Choroid plexus epithelial cell (primary cell): Measurements from ENCODE around the gene GNAQ.

ENCODE experiments used
- DNase-seq: peaks from one replicate; pipeline ENCODE4 v3.0.0-alpha.2; 2010; ENCODE audit warnings: low read depth
- H3K4me3 ChIP-seq: 2 replicates; pipeline ENCODE4 v1.5.1; 2011; ENCODE audit warnings: low read depth, mild to moderate bottlenecking, control low read depth, low read length, moderate library complexity
- TF ChIP-seq, protein P1 (sequence below): conservative IDR thresholded peaks from 2 replicates; pipeline ENCODE4 v1.5.1; 2011; ENCODE audit warnings: low read depth, mild to moderate bottlenecking, control low read depth, inconsistent platforms, low read length, moderate library complexity

GNAQ gene

DNA sequence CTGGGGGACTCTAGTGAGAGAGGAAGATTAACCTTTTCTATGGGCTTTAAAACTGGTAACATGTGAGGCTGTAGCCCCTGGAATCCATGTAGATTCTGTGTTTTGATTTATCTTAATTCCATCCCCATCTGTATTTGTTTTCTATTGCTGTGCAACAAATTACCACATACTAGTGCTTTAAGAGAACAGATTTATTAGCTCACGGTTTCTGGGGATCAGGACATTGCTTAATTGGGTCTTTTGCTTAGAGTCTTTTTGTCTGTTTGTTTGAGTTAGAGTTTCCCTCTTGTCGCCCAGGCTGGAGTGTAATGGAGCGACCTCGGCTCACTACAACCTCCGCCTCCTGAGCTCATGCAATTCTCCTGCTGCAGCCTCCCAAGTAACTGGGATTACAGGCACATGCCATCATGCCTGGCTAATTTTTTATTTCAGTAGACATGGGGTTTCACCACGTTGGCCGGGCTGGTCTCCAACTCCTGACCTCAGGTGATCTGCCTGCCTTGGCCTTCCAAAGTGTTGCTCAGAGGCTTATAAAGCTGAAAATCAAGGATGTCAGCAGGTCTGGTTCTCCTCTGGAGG is 353.6 kb downstream of the GNAQ start:
- TF ChIP-seq, protein P1, sequence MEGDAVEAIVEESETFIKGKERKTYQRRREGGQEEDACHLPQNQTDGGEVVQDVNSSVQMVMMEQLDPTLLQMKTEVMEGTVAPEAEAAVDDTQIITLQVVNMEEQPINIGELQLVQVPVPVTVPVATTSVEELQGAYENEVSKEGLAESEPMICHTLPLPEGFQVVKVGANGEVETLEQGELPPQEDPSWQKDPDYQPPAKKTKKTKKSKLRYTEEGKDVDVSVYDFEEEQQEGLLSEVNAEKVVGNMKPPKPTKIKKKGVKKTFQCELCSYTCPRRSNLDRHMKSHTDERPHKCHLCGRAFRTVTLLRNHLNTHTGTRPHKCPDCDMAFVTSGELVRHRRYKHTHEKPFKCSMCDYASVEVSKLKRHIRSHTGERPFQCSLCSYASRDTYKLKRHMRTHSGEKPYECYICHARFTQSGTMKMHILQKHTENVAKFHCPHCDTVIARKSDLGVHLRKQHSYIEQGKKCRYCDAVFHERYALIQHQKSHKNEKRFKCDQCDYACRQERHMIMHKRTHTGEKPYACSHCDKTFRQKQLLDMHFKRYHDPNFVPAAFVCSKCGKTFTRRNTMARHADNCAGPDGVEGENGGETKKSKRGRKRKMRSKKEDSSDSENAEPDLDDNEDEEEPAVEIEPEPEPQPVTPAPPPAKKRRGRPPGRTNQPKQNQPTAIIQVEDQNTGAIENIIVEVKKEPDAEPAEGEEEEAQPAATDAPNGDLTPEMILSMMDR = no peak
- H3K4me3 ChIP-seq = no peak overlapping the region
- DNase-seq = no peak

DNA sequence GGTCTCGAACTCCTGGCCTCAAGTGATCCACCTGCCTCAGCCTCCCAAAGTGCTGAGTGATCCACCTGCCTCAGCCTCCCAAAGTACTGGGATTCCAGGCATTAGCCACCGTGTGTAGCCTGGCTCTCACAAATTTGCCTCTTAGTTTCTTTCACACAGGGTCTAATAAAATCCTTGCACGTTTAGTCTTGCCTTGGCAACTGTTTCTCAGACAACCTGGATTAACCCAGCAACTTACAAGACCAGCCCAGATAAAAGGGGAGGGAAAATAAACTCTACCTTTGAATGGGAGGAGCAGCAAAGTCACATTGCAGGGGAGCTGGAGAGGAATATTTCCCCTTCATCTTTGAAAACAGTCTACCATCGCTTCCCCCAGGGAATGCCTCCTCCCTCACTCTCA is 354.2 kb downstream of the GNAQ start:
- TF ChIP-seq, protein P1 = no peak
- no peak overlapping the region for H3K4me3 ChIP-seq
- no peak for DNase-seq

DNA sequence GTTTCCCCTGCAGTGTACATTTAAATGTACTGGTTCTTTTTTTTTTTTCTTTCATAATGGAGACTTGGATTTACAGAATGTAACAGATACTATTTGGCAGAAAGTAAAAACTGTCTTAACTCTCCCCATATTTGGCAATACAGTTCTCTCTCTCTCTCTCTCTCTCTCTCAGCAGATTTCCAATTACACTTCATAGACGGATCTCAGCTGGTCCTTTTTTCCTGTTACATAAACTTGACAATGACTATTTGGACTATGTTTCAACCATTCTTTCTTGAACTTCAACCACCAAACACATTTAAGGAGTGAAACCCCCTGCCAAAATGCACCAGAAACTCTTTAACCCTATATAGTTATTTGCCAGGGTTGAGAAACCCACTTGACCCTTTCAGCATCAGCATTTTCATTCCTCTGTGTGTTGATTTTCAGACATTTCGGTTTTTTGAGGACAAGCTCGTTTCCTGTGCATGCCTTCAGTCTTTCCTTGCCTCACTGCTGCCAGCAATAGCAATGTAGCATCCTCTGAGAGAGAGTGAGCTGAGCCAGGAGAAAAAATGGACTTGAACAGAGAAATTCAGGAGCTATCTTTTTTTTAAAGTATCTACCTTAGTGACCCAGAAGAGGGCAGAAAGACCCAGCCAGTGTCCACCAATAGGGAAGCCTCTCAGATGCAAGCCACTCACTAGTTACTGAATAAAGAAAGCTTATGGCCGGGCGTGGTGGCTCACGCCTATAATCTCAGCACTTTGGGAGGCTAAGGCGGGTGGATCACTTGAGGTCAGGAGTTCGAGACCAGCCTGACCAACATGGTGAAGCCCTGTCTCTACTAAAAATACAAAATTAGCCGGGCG is 357.4 kb downstream of the GNAQ start:
- DNase-seq = peak; percentile 39
- H3K4me3 ChIP-seq = no peak overlapping the region
- TF ChIP-seq, protein P1 = no peak

DNA sequence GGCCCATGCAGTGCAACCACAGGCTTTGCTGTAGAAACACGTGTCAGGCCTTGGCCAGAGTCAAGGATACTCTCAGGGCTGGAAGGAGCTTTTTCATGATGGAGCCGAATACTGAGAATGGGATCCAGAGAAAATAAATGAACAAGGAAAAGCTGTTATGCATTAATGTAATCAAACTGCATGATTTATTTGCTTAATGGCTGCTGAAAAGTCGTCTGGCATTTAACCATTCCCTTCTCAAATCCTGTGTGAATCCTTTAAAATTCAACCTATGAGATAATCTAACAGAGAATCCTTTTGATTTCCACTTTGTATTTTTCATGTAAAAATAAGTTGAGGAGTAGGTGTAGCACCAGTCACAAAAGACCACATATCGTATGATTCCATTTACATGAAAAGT is 359.4 kb downstream of the GNAQ start:
- H3K4me3 ChIP-seq = no peak overlapping the region
- DNase-seq = no peak
- TF ChIP-seq, protein P1 = no peak

DNA sequence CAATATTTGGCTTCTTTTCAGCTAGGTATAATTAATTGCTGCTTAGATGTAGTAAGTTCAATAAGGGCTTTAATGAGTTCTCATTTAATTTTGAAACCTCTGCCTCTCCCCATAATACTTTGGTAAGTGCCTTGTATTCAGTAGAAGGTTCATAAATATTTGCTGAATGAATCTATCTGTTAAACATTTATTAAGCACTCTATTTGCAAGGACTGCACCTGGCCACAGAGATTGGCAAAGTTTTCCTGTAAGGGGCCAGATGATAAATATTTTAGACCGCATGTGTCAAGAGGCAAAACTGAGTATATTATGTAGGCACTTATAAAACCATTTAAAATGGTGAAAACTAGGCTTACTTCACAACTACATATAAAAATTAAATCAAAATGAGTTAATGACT is 364.5 kb downstream of the GNAQ start:
- no peak overlapping the region for H3K4me3 ChIP-seq
- DNase-seq = no peak
- TF ChIP-seq, protein P1 = no peak
